HEK293 (cell line): Measurements from ENCODE around the gene TNP2.

ENCODE experiments used
- ATF2 ChIP-seq: fragments of 450-650 bp; formaldehyde crosslinking; IDR thresholded peaks from 2 replicates; pipeline ENCODE4 v1.5.1; 2016; ENCODE audit warnings: missing biosample characterization, missing genetic modification characterization, low read depth
- CTCF ChIP-seq: fragments of 450-650 bp; formaldehyde crosslinking; IDR thresholded peaks from 2 replicates; pipeline ENCODE4 v1.5.1; 2016; ENCODE audit warnings: missing biosample characterization, missing genetic modification characterization
- IKZF3 ChIP-seq: fragments of 450-650 bp; IDR thresholded peaks from 2 replicates; pipeline ENCODE4 v1.5.0; 2018; ENCODE audit warnings: missing biosample characterization, mild to moderate bottlenecking, missing genetic modification characterization, moderate library complexity
- MYNN ChIP-seq: fragments of 450-650 bp; formaldehyde crosslinking; IDR thresholded peaks from 2 replicates; pipeline ENCODE4 v1.5.1; 2016; ENCODE audit warnings: missing biosample characterization, missing genetic modification characterization, borderline replicate concordance
- SALL2 ChIP-seq: fragments of 450-650 bp; formaldehyde crosslinking; IDR thresholded peaks from 2 replicates; pipeline ENCODE4 v1.5.0; 2017; ENCODE audit warnings: missing biosample characterization, mild to moderate bottlenecking, missing genetic modification characterization, borderline replicate concordance
- YY1 ChIP-seq: fragments of 450-650 bp; formaldehyde crosslinking; IDR thresholded peaks from 2 replicates; pipeline ENCODE4 v1.5.1; 2018; ENCODE audit warnings: missing biosample characterization, missing genetic modification characterization
- ZBTB1 ChIP-seq: fragments of 450-650 bp; formaldehyde crosslinking; IDR thresholded peaks from 2 replicates; pipeline ENCODE4 v1.5.1; 2016; ENCODE audit warnings: missing biosample characterization, missing genetic modification characterization
- ZBTB48 ChIP-seq: fragments of 450-650 bp; formaldehyde crosslinking; IDR thresholded peaks from 2 replicates; pipeline ENCODE4 v1.5.1; 2016; ENCODE audit warnings: missing biosample characterization, missing genetic modification characterization
- ZNF18 ChIP-seq: fragments of 450-650 bp; formaldehyde crosslinking; IDR thresholded peaks from 2 replicates; pipeline ENCODE4 v1.5.1; 2016; ENCODE audit warnings: missing biosample characterization, missing genetic modification characterization
- ZNF211 ChIP-seq: fragments of 450-650 bp; formaldehyde crosslinking; IDR thresholded peaks from 2 replicates; pipeline ENCODE4 v1.5.1; 2016; ENCODE audit warnings: low read depth, missing biosample characterization, missing genetic modification characterization
- ZNF266 ChIP-seq: fragments of 450-650 bp; formaldehyde crosslinking; IDR thresholded peaks from 2 replicates; pipeline ENCODE4 v1.5.1; 2016; ENCODE audit warnings: missing biosample characterization, missing genetic modification characterization, low read depth
- ZNF274 ChIP-seq, 2 experiments: fragments of 200-500 bp in 1 of 2; fragments of 450-650 bp in 1 of 2; sonication (Bioruptor generic) in 1 of 2; formaldehyde crosslinking in 1 of 2; IDR thresholded peaks; 2 replicates each; pipeline versions ENCODE4 v1.5.1 to v1.6.1; 2014 to 2016; ENCODE audit warnings: borderline replicate concordance in 1 of 2, inconsistent platforms in 1 of 2, low read length in 1 of 2, missing biosample characterization in 1 of 2, missing genetic modification characterization in 1 of 2
- ZNF426 ChIP-seq: fragments of 450-650 bp; formaldehyde crosslinking; IDR thresholded peaks from 2 replicates; pipeline ENCODE4 v1.5.1; 2017; ENCODE audit warnings: missing biosample characterization, missing genetic modification characterization, mild to moderate bottlenecking, inconsistent platforms, moderate library complexity

- no peak for TF ChIP-seq ZBTB1 (tag by site-specific recombination)
- TF ChIP-seq ZNF266 (tag by site-specific recombination), result no peak
- no peak for TF ChIP-seq CTCF
- no peak for TF ChIP-seq ZNF211 (tag by site-specific recombination)
- TF ChIP-seq ZNF426 (tag by site-specific recombination), result no peak
- no peak for TF ChIP-seq ZNF274 (IDR thresholded peaks at IDR 0.05; ENCODE audit: low read length)
- no peak for TF ChIP-seq ZNF274 (tag by site-specific recombination; IDR thresholded peaks at IDR 0.05; ENCODE audit: borderline replicate concordance)
- TF ChIP-seq ZBTB48, result no peak
- TF ChIP-seq MYNN (tag by site-specific recombination), result no peak
- no peak for TF ChIP-seq YY1 (tag by site-specific recombination)
- TF ChIP-seq ZNF18 (tag by site-specific recombination), result no peak
- TF ChIP-seq ATF2, result no peak
- TF ChIP-seq IKZF3 (tag by site-specific recombination), result no peak
- TF ChIP-seq SALL2 (tag by site-specific recombination), result no peak
Observed at GRCh38 chr16:11310634-11310977, 41.5 kb upstream of the TNP2 start.
